Ishikawa (cell line): Measurements from ENCODE around the gene METTL24.

Experiments
- CEBPB ChIP-seq: IDR thresholded peaks from 2 replicates; pipeline ENCODE4 v1.6.1; 2012
- CREB1 ChIP-seq: IDR thresholded peaks from 2 replicates; pipeline ENCODE4 v1.6.1; 2012; ENCODE audit warnings: low read depth
- EGR1 ChIP-seq: IDR thresholded peaks from 2 replicates; pipeline ENCODE4 v1.6.1; 2012
- EP300 ChIP-seq: IDR thresholded peaks from 2 replicates; pipeline ENCODE4 v1.6.1; 2012; ENCODE audit warnings: borderline replicate concordance
- FOXM1 ChIP-seq: IDR thresholded peaks from 2 replicates; pipeline ENCODE4 v1.6.1; 2012; ENCODE audit warnings: low read depth, borderline replicate concordance
- NFIC ChIP-seq: IDR thresholded peaks from 2 replicates; pipeline ENCODE4 v1.6.1; 2012
- RAD21 ChIP-seq: IDR thresholded peaks from 2 replicates; pipeline ENCODE4 v1.6.1; 2012; ENCODE audit warnings: low read depth
- REST ChIP-seq: IDR thresholded peaks from 2 replicates; pipeline ENCODE4 v1.6.1; 2012; ENCODE audit warnings: low read depth, mild to moderate bottlenecking
- TAF1 ChIP-seq: IDR thresholded peaks from 2 replicates; pipeline ENCODE4 v1.6.1; 2012; ENCODE audit warnings: low read depth, mild to moderate bottlenecking
- TCF12 ChIP-seq: IDR thresholded peaks from 2 replicates; pipeline ENCODE4 v1.6.1; 2012; ENCODE audit warnings: low read depth
- TEAD4 ChIP-seq: IDR thresholded peaks from 2 replicates; pipeline ENCODE4 v1.6.1; 2012
- YY1 ChIP-seq: IDR thresholded peaks from 2 replicates; pipeline ENCODE4 v1.6.1; 2012; ENCODE audit warnings: low read depth
- ZBTB7A ChIP-seq: IDR thresholded peaks from 2 replicates; pipeline ENCODE4 v1.6.1; 2012; ENCODE audit warnings: low read depth
- TF ChIP-seq, protein P1 (sequence below): IDR thresholded peaks from 2 replicates; pipeline ENCODE4 v1.6.1; 2012
- TF ChIP-seq, protein P2 (sequence below): IDR thresholded peaks from 2 replicates; pipeline ENCODE4 v1.6.1; 2012

The METTL24 gene

GRCh38 chr6:110392727-110393126, 34.6 kb upstream of the METTL24 start:
- TF ChIP-seq TAF1 (no peak), RAD21 (no peak), TEAD4 (no peak), EP300 (no peak), TCF12 (no peak), REST (no peak), EGR1 (no peak), CEBPB (no peak), FOXM1 (no peak), NFIC (no peak), CREB1 (no peak), ZBTB7A (no peak)
- TF ChIP-seq, protein P1, sequence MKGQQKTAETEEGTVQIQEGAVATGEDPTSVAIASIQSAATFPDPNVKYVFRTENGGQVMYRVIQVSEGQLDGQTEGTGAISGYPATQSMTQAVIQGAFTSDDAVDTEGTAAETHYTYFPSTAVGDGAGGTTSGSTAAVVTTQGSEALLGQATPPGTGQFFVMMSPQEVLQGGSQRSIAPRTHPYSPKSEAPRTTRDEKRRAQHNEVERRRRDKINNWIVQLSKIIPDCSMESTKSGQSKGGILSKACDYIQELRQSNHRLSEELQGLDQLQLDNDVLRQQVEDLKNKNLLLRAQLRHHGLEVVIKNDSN, result no peak
- TF ChIP-seq, protein P2, sequence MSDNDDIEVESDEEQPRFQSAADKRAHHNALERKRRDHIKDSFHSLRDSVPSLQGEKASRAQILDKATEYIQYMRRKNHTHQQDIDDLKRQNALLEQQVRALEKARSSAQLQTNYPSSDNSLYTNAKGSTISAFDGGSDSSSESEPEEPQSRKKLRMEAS, result no peak

DNA sequence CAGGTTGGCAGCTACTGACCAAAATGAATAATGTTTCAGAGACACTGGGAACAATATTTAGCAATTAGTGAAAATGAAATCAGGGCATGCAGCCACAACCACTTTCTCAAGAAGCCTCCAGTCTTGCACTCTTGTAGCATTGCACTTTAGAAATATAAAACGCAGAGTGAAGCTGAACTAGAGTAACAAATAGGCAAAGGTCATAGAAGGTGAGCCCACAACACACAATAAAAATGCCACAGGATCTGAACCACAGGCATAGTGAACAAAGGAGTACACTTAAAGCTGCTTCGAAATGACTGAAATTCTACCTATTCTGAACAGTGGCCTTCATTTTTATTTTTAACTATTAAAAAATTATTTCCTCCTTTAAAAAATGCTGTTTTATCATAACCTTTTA, 32.3 kb upstream of the METTL24 start:
- TF ChIP-seq REST (no peak), NFIC (no peak), TEAD4 (no peak), YY1 (no peak), ZBTB7A (no peak)
- TF ChIP-seq, protein P2, result no peak

DNA sequence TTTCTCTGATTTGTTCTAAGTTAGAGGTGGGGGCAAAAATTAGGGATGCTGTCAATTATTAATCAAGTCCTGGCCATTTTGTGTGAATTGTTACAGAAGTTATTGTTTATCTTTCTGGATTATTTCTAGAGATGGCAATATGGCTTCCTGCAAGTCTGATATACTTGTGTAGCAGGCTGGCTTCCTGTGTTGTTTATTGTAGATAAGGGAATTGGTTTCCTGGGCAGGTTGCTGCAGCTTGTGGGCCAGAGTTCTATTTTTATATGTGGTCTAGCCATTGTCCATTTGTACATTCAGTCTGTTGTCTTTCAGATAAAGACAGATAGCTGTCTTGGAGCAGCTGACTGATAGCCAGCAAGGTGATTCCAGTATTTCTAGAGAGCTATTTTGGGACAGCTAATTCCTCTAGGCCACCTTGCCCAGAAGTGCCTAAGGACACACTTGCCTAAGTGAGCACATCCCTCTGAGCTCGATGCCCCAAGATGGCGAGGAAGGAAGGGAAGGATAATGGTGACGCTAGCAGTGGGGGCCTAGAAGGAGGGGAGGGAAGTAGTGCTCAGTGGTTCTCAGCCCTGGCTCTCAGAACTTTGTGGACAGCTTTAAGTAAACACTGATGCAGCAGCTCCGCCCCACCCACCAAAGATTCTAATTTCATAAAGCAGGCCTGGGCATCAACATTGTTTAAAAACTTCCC, 31.7 kb upstream of the METTL24 start:
- no peak for TF ChIP-seq NFIC

DNA sequence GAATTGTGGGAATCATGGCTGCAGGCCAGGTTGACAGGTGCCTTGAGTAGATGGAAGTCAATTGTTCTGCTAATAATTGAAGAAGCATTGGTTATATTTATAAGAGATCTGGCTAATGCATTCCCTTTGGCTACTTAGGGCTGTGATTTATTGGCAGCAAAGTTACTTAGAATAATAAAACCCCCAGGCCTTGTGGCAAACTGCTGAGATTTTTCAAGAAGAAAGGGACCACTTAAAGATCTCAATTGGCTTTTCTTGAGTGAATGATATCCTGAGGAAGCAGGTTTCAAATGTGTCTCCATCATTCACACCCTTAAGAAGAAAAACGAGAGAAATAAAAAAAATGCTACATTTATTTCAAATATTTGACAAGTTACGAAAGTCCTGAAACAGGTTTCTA, 29.8 kb upstream of the METTL24 start:
- no peak for TF ChIP-seq EP300
- no peak for TF ChIP-seq TAF1

DNA sequence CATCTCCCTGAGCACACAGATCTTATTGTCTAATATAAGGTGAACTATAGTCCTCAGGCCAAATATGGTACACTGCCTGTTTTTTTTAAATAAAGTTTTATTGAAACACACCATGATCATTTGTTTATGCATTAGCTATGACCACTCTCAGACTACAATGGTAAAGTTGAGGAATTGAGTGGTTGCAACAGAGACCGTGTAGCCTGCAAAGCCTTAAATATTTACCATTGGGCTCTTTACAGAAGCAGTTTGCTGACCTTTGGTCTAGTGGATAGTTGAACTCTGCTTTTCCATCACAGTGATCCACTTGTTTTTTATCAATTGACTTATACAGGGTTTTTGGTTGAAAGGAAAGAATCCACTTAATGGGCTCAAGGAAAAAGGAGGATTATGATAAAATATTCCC, 27.3 kb upstream of the METTL24 start:
- TF ChIP-seq EGR1 (no peak), ZBTB7A (no peak)
- TF ChIP-seq, protein P2, result no peak

GRCh38 chr6:110378552-110378951, 20.4 kb upstream of the METTL24 start:
- no peak for TF ChIP-seq TAF1
- no peak for TF ChIP-seq FOXM1
- no peak for TF ChIP-seq CREB1
- no peak for TF ChIP-seq EGR1
- TF ChIP-seq YY1, result no peak
- no peak for TF ChIP-seq TEAD4
- TF ChIP-seq RAD21, result no peak
- no peak for TF ChIP-seq TCF12
- no peak for TF ChIP-seq NFIC
- TF ChIP-seq, protein P1, result no peak
- TF ChIP-seq, protein P2, result no peak
- TF ChIP-seq CEBPB, result no peak
- TF ChIP-seq ZBTB7A, result no peak
- no peak for TF ChIP-seq EP300
